ENCODE measurements around the gene EPS15.

The EPS15 gene

DNA sequence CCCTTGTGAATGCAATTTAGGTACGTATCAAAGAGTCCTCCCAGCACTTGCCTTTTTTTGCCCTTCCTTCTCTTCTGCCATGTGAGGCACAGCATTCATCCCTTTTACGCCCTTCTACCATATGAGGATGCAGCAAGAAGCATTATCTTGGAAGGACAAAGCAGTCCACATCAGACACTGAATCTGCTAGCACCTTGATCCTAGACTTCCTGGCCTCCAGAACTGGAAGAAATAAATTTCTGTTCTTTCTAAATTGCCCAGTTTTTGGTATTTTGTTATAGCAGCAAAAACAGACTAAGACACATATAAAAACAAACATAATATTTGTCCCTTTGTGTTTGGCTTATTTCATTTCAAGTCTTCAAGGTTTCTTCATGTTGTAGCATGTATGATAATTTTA is 20.1 kb downstream of the EPS15 start:
- TF ChIP-seq, protein P1, sequence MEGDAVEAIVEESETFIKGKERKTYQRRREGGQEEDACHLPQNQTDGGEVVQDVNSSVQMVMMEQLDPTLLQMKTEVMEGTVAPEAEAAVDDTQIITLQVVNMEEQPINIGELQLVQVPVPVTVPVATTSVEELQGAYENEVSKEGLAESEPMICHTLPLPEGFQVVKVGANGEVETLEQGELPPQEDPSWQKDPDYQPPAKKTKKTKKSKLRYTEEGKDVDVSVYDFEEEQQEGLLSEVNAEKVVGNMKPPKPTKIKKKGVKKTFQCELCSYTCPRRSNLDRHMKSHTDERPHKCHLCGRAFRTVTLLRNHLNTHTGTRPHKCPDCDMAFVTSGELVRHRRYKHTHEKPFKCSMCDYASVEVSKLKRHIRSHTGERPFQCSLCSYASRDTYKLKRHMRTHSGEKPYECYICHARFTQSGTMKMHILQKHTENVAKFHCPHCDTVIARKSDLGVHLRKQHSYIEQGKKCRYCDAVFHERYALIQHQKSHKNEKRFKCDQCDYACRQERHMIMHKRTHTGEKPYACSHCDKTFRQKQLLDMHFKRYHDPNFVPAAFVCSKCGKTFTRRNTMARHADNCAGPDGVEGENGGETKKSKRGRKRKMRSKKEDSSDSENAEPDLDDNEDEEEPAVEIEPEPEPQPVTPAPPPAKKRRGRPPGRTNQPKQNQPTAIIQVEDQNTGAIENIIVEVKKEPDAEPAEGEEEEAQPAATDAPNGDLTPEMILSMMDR (IDR thresholded peaks at IDR 0.05; ENCODE audit: low read depth, low read length) = no peak

DNA sequence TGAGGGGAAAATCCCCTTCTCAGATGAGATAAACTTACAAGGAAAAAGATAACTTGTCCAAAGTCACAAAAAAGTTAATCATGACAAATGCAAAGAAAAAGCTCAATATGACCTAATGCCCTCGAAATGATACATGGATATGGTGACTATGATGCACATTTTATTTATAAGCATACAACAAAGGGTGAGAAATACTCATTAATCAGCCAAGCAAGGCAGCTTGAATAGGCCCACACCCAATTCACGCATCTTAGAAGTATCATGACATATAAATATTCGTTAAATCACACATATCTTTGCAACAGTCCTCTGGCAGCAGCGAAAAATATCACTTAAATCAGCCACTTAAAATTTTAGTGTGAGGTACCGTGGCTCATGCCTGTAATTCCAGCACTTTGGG is 21.7 kb downstream of the EPS15 start:
- TF ChIP-seq, protein P1 (IDR thresholded peaks at IDR 0.05; ENCODE audit: low read depth, low read length) = no peak
- no peak overlapping the region for H3K4me3 ChIP-seq (ENCODE audit: low read depth, low read length)

More for the DNA sequence above, 20.1 kb downstream of the EPS15 start:
- no peak overlapping the region for H3K4me3 ChIP-seq (ENCODE audit: low read depth, low read length)

DNA sequence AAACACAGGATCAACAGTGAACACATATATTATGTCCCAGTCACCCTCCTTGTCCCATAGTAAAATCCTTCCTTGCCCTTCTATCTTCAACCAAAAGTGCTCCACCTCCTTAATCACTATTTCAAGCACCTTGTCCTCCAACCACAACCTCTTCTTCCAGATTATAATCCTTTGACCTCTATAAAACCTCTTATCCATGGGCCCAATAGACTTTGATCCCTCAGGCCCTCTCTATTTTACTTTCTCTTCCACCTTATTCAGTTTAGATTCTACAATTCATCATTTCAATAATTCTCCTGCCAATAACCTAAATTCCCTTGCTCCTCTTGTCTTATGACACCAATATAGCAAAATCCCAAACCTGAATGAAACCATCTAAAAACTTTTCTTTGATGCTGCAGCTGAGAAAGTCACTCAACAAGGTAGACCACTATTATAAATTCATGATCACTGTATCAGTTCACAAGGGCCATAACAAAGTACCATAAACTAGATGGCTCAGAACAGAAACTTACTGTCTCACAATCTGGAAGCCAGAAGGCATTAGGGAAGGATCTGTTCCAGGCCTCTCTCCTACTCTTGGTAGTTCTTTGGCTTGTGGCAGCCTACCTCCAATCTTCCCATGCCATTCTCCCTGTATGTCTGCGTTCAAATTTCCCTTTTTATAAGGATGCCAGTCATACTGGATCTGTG is 24.8 kb downstream of the EPS15 start:
- H3K4me3 ChIP-seq (ENCODE audit: low read depth, low read length) = no peak overlapping the region
- TF ChIP-seq, protein P1 (IDR thresholded peaks at IDR 0.05; ENCODE audit: low read depth, low read length) = no peak

DNA sequence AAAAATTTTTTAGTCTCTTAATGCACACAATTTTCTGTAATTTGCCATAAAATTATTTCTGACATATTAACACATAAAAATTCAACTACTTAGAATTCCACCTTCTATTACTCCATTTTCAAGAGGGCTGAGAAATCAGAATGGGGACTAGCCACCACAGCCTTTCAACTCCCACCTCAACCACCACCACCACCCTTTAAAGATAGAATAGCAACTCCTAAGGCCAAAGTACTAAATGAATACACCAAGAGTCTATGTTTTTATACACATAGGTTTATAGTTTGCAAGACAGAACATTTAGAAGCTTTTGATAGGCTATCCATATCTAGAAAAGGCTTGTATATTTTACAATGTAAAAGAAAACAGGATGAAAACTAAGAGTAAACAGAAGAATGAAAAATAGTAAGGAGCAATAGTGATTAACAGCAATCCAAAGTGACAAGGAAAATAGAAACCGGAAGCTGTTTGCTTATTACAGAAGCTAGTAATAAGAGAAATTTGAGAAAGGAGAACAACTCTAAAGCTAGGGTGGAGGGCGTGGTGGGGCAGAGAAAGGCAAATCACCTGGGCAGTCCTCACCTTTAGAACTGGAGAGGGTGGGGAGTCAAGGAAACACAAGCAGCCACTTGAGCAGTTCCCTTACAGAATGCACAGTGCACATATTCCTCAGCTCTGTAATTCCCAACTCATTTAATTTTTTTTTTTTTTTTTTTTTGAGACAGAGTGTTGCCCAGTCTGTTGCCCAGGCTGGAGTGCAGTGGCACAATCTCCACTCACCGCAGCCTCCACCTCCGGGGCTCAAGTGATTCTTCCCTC is 27.7 kb downstream of the EPS15 start:
- TF ChIP-seq, protein P1 (IDR thresholded peaks at IDR 0.05; ENCODE audit: low read depth, low read length) = no peak
- H3K4me3 ChIP-seq (ENCODE audit: low read depth, low read length) = no peak overlapping the region

DNA sequence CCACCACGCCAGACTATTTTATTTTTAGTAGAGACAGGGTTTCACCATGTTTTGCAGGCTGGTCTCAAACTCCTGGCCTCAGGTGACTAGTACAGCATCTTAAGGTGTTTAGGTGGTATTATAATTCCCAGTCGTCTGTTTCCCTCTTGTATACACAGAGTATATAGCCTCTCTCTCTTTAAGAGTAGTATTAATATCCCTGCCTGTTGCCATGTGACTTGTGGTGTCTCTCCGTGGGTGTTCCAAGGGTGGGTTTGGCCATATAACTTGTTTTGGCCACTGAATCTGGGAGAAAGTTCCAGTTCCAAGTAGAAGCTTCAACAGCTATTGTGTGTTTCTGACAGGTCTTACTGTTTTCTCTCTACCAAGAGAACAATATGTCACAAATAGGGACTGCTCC is 29.6 kb downstream of the EPS15 start:
- no peak overlapping the region for H3K4me3 ChIP-seq (ENCODE audit: low read depth, low read length)
- TF ChIP-seq, protein P1 (IDR thresholded peaks at IDR 0.05; ENCODE audit: low read depth, low read length) = no peak

DNA sequence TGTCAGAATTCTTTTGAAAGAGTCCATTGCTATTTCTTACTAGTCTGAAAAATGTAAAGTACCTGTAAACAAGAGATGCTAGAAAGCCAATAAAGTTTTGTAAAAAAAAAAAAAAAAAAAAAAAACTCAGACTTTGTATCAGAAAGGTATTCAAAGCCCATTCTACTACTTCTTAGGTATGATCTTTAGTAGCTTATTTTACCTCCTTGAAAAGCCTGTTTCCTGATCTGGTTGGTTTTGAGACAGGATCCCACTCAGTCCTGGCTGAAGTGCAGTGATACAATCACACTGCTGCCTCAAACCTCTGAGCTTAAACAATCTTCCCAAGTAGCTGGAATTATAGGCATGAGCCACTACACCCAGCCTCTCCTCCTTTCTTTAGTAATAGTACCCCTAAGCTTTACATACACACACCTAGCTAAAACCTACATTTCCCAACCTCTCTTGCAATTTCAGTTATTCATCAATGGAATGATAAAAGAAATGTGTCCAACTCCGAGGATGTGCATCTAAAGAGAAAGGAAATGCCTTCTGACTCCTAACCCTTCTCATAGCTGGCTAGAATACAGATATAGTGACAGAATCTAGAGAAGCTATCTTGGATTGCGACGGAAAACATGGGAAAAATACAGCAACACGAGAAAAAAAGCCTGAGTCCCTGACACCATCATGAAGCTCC is 30.6 kb downstream of the EPS15 start:
- TF ChIP-seq, protein P1 (IDR thresholded peaks at IDR 0.05; ENCODE audit: low read depth, low read length) = no peak
- no peak overlapping the region for H3K4me3 ChIP-seq (ENCODE audit: low read depth, low read length)
